ENCODE data around the gene SYNDIG1L. TPM values are rescaled to one million over a fixed set of nuclear protein-coding genes. Genes with fewer than 3 reads are reported as not detected.

The SYNDIG1L gene
- total and polyA plus RNA-seq, 2 of the 8 experiments (the other 6 are each of a cell fraction or from before 2014, with no cell fraction given), result 3.0 to 3.2 TPM

GRCh38 chr14:74427651-74428050, 1.6 kb upstream of the SYNDIG1L start:
- no peak for TF ChIP-seq CBX8 (IDR thresholded peaks at IDR 0.05; ENCODE audit: borderline replicate concordance, low read depth, low read length)
- TF ChIP-seq ATF2 (IDR thresholded peaks at IDR 0.05; ENCODE audit: low read length), result no peak
- no peak for TF ChIP-seq GABPA (IDR thresholded peaks at IDR 0.05; ENCODE audit: borderline replicate concordance, insufficient read depth, low read length)
- TF ChIP-seq SIN3A (conservative IDR thresholded peaks at IDR 0.05 in 1 of 2, IDR thresholded peaks at IDR 0.05 in 1 of 2; ENCODE audit: low read depth in 1 of 2, low read length in 2 of 2), result no peak
- TF ChIP-seq JUND (IDR thresholded peaks at IDR 0.05; ENCODE audit: low read length), result no peak
- no peak for TF ChIP-seq ASH2L (IDR thresholded peaks at IDR 0.05; ENCODE audit: low read length)
- TF ChIP-seq TBP (IDR thresholded peaks at IDR 0.05; ENCODE audit: low read depth, low read length), result no peak
- Histone ChIP-seq H2BK5ac (ENCODE audit: low read depth, low read length) (peak overlapping the region; percentile 55; the same call in 1 of the 2 replicates), H4K8ac (ENCODE audit: extremely low read depth, insufficient read depth, low read length) (no peak overlapping the region), H2AK5ac (ENCODE audit: low read depth, low read length) (0 out of 2 replicates have a peak overlapping the region, but pooled peaks have one; percentile 94), H3K23me2 (ENCODE audit: low read depth, low read length) (peaks cover 5% of the 10 kb centered on the region), H3K4me1 (replicated peaks in 1 of 4; ENCODE audit: control insufficient read depth in 3 of 4, insufficient read depth in 4 of 4, low read length in 3 of 4) (peaks cover 30 to 47% (median 36%) of the 10 kb centered on the region in 4 experiments), H2BK15ac (ENCODE audit: low read length) (peak overlapping the region; percentile 6; the same call in 1 of the 2 replicates), H3K14ac (ENCODE audit: insufficient read length) (no peak overlapping the region), H3K36me3 (ENCODE audit: control insufficient read depth in 2 of 4, insufficient read depth in 4 of 4, low read length in 3 of 4) (no peaks in the 10 kb centered on the region), H3K4me2 (ENCODE audit: insufficient read depth in 1 of 2, low read depth in 2 of 2, low read length in 2 of 2) (peak overlapping the region in 1 of 2 experiments; percentile 77; a peak in 1 of 4 replicates), H3K23ac (ENCODE audit: insufficient read length) (no peak overlapping the region), H3K27ac (ENCODE audit: low read depth, low read length) (no peak overlapping the region), H3K79me2 (ENCODE audit: control insufficient read depth in 1 of 2, insufficient read depth in 2 of 2, low read length in 2 of 2) (no peaks in the 10 kb centered on the region), H2AFZ (ENCODE audit: low read length) (no peak overlapping the region), H3K9ac (replicated peaks in 1 of 4; ENCODE audit: extremely low read depth in 1 of 4, low read depth in 3 of 4, low read length in 3 of 4) (no peak overlapping the region), H3K56ac (replicated peaks; ENCODE audit: insufficient read length, low read depth, low read length) (no peak overlapping the region), H4K5ac (ENCODE audit: insufficient read length, low read depth, low read length) (no peak overlapping the region), H3K79me1 (ENCODE audit: low read depth, low read length) (no peaks in the 10 kb centered on the region), H3K4ac (replicated peaks; ENCODE audit: insufficient read length, low read depth, low read length) (no peak overlapping the region), H4K20me1 (replicated peaks in 1 of 2; ENCODE audit: control insufficient read depth in 1 of 2, insufficient read depth in 2 of 2, low read length in 2 of 2) (peaks cover 0 to 2% of the 10 kb centered on the region in 2 experiments), H2BK12ac (ENCODE audit: low read depth, low read length) (peak overlapping the region; percentile 78; the same call in 1 of the 2 replicates), H2BK120ac (replicated peaks; ENCODE audit: low read depth, low read length) (no peak overlapping the region), H4K91ac (replicated peaks; ENCODE audit: insufficient read length, low read length) (peak overlapping the region; percentile 56), H3K27me3 (replicated peaks in 1 of 4; ENCODE audit: control insufficient read depth in 3 of 4, extremely low read depth in 1 of 4, insufficient read depth in 3 of 4, low read length in 3 of 4) (peaks cover 0 to 12% (median 7%) of the 10 kb centered on the region in 4 experiments; a peak in 4 of 7 replicates), H3K18ac (ENCODE audit: extremely low read depth, low read length) (peak overlapping the region; percentile 93), H2BK20ac (ENCODE audit: low read length) (peak overlapping the region; percentile 37; the same call in 1 of the 2 replicates), H3K9me3 (ENCODE audit: insufficient read depth in 2 of 2, low read depth in 1 of 2, low read length in 1 of 2) (no peaks in the 10 kb centered on the region), H3K4me3 (ENCODE audit: extremely low read depth in 1 of 4, insufficient read depth in 2 of 4, low read depth in 3 of 4, low read length in 4 of 4) (no peak overlapping the region)
- WGBS, 2 experiments (ENCODE audit: extremely low coverage in 1 of 2, insufficient coverage in 1 of 2, insufficient read length in 1 of 2, insufficient replicate concordance in 2 of 2, low coverage in 1 of 2, low lambda C conversion rate in 2 of 2, missing lambda C conversion rate in 1 of 2), result 83% methylated on average over 1 of the region's 1 CpG; no CpG with 5 or more reads in 1 of the 2 experiments
- FAIRE-seq (no peak), DNase-seq (ENCODE audit: low read depth in 1 of 2, low spot score in 2 of 2) (peak in 1 of 2 experiments; percentile 40)
- ChIA-PET POLR2A (ENCODE audit: partially characterized antibody) (interaction anchor here (1.3 to 2.7 kb wide), 2 partner anchors 8 to 10 kb away, joined by 4 to 10 read pairs; no protein-coding TSS in a partner anchor), CTCF (ENCODE audit: partially characterized antibody) (interaction anchor here (0.9 to 2.1 kb wide), 4 partner anchors 13 to 133 kb away, joined by 4 to 9 read pairs (median 6); no protein-coding TSS in a partner anchor)

All from H1 (cell line).